Upper lobe of right lung (tissue), 1 donor: ENCODE measurements around the gene MED27. TPM values are rescaled to one million over a fixed set of nuclear protein-coding genes. Genes with fewer than 3 reads are reported as not detected.

Source experiments
- ATAC-seq: fragments of 200-7000 bp; cut with Tn5 transposase; one replicate; pipeline ENCODE4 v1.9.1; 2020; ENCODE audit warnings: mild to moderate bottlenecking, moderate library complexity
- DNase-seq: peaks from one replicate; pipeline ENCODE4 v3.0.0-alpha.2; 2020
- H3K27ac ChIP-seq: fragments of 200-600 bp; one replicate; pipeline ENCODE4 v1.8.0; 2022
- H3K27me3 ChIP-seq: fragments of 200-600 bp; one replicate; pipeline ENCODE4 v1.8.0; 2022; ENCODE audit warnings: mild to moderate bottlenecking
- H3K36me3 ChIP-seq: fragments of 200-600 bp; one replicate; pipeline ENCODE4 v1.8.0; 2022
- H3K4me1 ChIP-seq: fragments of 200-600 bp; one replicate; pipeline ENCODE4 v1.8.0; 2022
- H3K4me3 ChIP-seq: fragments of 200-600 bp; one replicate; pipeline ENCODE4 v1.8.0; 2022; ENCODE audit warnings: mild to moderate bottlenecking
- H3K9me3 ChIP-seq: fragments of 200-600 bp; one replicate; pipeline ENCODE4 v1.8.0; 2022
- CTCF ChIP-seq: fragments of 200-600 bp; IDR thresholded peaks from one replicate; pipeline ENCODE4 v1.8.0; 2022; ENCODE audit warnings: antibody characterized with exemption
- intact Hi-C: fragments of 100-400 bp; cut with DNase I; formaldehyde crosslinking; loops from one replicate; pipeline ENCODE4 v1.11.0; 2022
- total RNA-seq: library from RNA; stranded (reverse); fragmentation: NEBNext Ultra II Directional; extraction: Animal tissue kit (Norgen Biotek cat#: 25700); gene quantifications from one replicate; pipeline ENCODE4 v1.2.1, GENCODE V29; 2021
- donor health status: DM: no; HTN: yes; CAD: no; lungs with severe emphysema.

The MED27 gene
- total RNA-seq, 1 donor from 2014 or later: 14.2 TPM

DNA sequence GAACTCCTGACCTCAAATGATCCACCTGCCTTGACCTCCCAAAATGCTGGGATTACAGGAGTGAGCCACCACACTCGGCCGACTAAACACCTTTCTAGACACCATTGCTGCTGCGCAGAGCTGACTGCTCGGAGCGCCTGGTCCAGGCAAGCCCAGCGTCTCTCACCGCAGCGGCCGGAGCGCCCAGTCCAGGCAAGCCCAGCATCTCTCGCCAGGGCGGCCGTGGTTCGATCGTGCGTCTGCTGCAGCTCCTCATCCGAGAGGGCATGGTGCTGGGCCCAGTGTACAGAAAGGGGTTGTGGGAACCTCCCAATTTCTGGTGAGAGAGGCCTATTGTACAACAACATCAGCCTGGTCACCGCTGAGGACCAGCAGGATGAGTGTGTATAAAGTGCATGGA is 230.3 kb downstream of the MED27 start:
- intact Hi-C loops: no loop called here
- DNase-seq (no peak), ATAC-seq (no peak)
- Histone ChIP-seq H3K4me3 (no peak overlapping the region), H3K9me3 (no peaks in the 10 kb centered on the region), H3K27ac (no peak overlapping the region), H3K4me1 (no peaks in the 10 kb centered on the region), H3K27me3 (no peaks in the 10 kb centered on the region), H3K36me3 (no peaks in the 10 kb centered on the region)
- TF ChIP-seq CTCF: no peak

GRCh38 chr9:131848570-131849160 is 231.0 kb downstream of the MED27 start:
- Histone ChIP-seq H3K27ac (no peak overlapping the region), H3K27me3 (no peaks in the 10 kb centered on the region), H3K36me3 (no peaks in the 10 kb centered on the region), H3K9me3 (no peaks in the 10 kb centered on the region), H3K4me1 (no peaks in the 10 kb centered on the region), H3K4me3 (no peak overlapping the region)
- DNase-seq: no peak
- peak; percentile 16 for ATAC-seq
- intact Hi-C loops: no loop called here
- TF ChIP-seq CTCF: no peak

- no peak overlapping the region for H3K4me3 ChIP-seq
- no peaks in the 10 kb centered on the region for H3K9me3 ChIP-seq
- H3K27me3 ChIP-seq: no peaks in the 10 kb centered on the region
- no peak overlapping the region for H3K27ac ChIP-seq
- no peak for TF ChIP-seq CTCF
- no peaks in the 10 kb centered on the region for H3K36me3 ChIP-seq
- H3K4me1 ChIP-seq: no peaks in the 10 kb centered on the region
- ATAC-seq: no peak
- intact Hi-C loops: no loop called here
- no peak for DNase-seq
Observed at GRCh38 chr9:131847665-131848354, 231.9 kb downstream of the MED27 start.

- Histone ChIP-seq H3K4me1 (no peaks in the 10 kb centered on the region), H3K36me3 (no peaks in the 10 kb centered on the region), H3K27ac (no peak overlapping the region), H3K4me3 (no peak overlapping the region), H3K9me3 (no peaks in the 10 kb centered on the region), H3K27me3 (no peaks in the 10 kb centered on the region)
- DNase-seq: no peak
- no peak for TF ChIP-seq CTCF
- no peak for ATAC-seq
- intact Hi-C loops: no loop called here
Observed at GRCh38 chr9:131845305-131846298, 234.1 kb downstream of the MED27 start.

DNA sequence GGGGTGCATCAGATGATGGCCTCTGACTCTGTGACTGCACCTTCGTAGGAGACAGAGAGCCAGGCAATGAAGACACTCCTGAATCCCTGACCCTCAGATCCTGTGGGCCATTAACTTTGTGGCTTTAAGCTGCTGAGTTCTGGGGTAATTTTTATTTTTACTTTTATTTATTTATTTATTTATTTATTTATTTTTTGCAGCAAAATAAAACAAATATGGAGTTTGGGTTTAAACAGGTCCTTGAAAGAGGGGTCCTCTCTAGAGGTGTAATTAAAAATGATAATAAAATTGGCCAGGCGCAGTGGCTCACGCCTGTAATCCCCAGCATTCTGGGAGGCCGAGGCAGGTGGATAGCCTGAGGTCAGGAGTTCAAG is 234.9 kb downstream of the MED27 start:
- no peak for ATAC-seq
- Histone ChIP-seq H3K36me3 (no peaks in the 10 kb centered on the region), H3K27me3 (no peaks in the 10 kb centered on the region), H3K4me3 (no peak overlapping the region), H3K9me3 (no peaks in the 10 kb centered on the region), H3K4me1 (no peaks in the 10 kb centered on the region), H3K27ac (no peak overlapping the region)
- intact Hi-C loops: no loop called here
- no peak for DNase-seq
- no peak for TF ChIP-seq CTCF
